ENCODE measurements around the gene ADORA2B. TPM values are rescaled to one million over a fixed set of nuclear protein-coding genes. Genes with fewer than 3 reads are reported as not detected.

The ADORA2B gene
- total and polyA plus RNA-seq, 2 experiments from 2014 or later = 3.3 to 7.9 TPM

- TF ChIP-seq ZNF462 (CRISPR knock-in tag; IDR thresholded peaks at IDR 0.05) (no peak), ZNF114 (CRISPR knock-in tag; IDR thresholded peaks at IDR 0.05) (no peak), ZNF331 (CRISPR knock-in tag; IDR thresholded peaks at IDR 0.05; ENCODE audit: low read depth) (no peak), ETS1 (IDR thresholded peaks at IDR 0.05) (no peak)
Measured at GRCh38 chr17:15965528-15965927, 20.6 kb downstream of the ADORA2B start (continued).

GRCh38 chr17:15966183-15966878 lies 21.4 kb downstream of the ADORA2B start:
- Histone ChIP-seq H3F3A (replicated peaks; ENCODE audit: low read depth) (peaks cover 12% of the 10 kb centered on the region), H3K9me2 (ENCODE audit: insufficient read depth) (0 out of 2 replicates have a peak, but pooled peaks cover 7% of the 10 kb centered on the region), H3K4me2 (peak overlapping the region; percentile 33), H3K4me1 (ENCODE audit: insufficient read depth) (peaks cover 29% of the 10 kb centered on the region), H3K4me3 (peak overlapping the region; percentile 38), H3K27me3 (ENCODE audit: insufficient read depth) (no peaks in the 10 kb centered on the region), H2AFZ (no peak overlapping the region), H4K20me1 (replicated peaks; ENCODE audit: insufficient read depth) (no peaks in the 10 kb centered on the region), H3K36me3 (ENCODE audit: insufficient read depth) (no peaks in the 10 kb centered on the region), H3K27ac (ENCODE audit: low read depth) (peak overlapping the region; percentile 98), H3K79me2 (replicated peaks; ENCODE audit: insufficient read depth) (no peaks in the 10 kb centered on the region; the same call in 1 of the 2 replicates)
- peaks cover 2% of the 10 kb centered on the region; the same call in 1 of the 3 replicates for H3K36me3 Mint-ChIP-seq (ENCODE audit: low read depth)
- no peaks in the 10 kb centered on the region for H3K9me3 Mint-ChIP-seq
- peak overlapping the region; percentile 98 for H3K27ac Mint-ChIP-seq
- peak overlapping the region; percentile 63 for H3K4me3 Mint-ChIP-seq
- peak; percentile 96 for DNase-seq (ENCODE audit: low spot score)
- ATAC-seq = peak; percentile 88
- H3K4me1 Mint-ChIP-seq = peaks cover 53% of the 10 kb centered on the region
- peaks cover 11% of the 10 kb centered on the region for H3K27me3 Mint-ChIP-seq (ENCODE audit: insufficient read depth, low read depth, poor library complexity)
- TF ChIP-seq CREB1 (CRISPR knock-in tag; IDR thresholded peaks at IDR 0.05; ENCODE audit: low read depth) (0 out of 2 replicates have a peak, but pooled peaks have one; percentile 15), REST (IDR thresholded peaks at IDR 0.05; ENCODE audit: unreplicated experiment) (no peak), CTCF (conservative IDR thresholded peaks at IDR 0.05; ENCODE audit: low read depth in 2 of 2) (no peak), STAT1 (IDR thresholded peaks at IDR 0.05; ENCODE audit: unreplicated experiment) (no peak)
